Activated CD4-positive, alpha-beta T cell treated with anti-CD3 and anti-CD28 coated beads for 24 hours (primary cell): ENCODE data around the gene SRGAP1.
"Not testable (repeated sequence)": the region's sequence is repeated elsewhere in the genome, so short reads cannot be mapped to it uniquely, and the experiment has no call there.

Experiments
- DNase-seq, 2 donors: peaks; one replicate each; pipeline ENCODE4 v3.0.0-alpha.2; 2020; ENCODE audit warnings: low read depth in 2 of 2

SRGAP1 gene

GRCh38 chr12:63867053-63867452 lies 22.6 kb downstream of the SRGAP1 start:
- no peak for DNase-seq

- DNase-seq, result no peak
These were observed 25.2 kb downstream of the SRGAP1 start for GRCh38 chr12:63869656-63870055.

GRCh38 chr12:63870838-63871237 lies 26.3 kb downstream of the SRGAP1 start:
- DNase-seq, result no peak

GRCh38 chr12:63874897-63875480 lies 30.5 kb downstream of the SRGAP1 start:
- no peak for DNase-seq

- no peak for DNase-seq
These were observed 31.2 kb downstream of the SRGAP1 start for GRCh38 chr12:63875703-63876102.

GRCh38 chr12:63876980-63877379 lies 32.5 kb downstream of the SRGAP1 start:
- no peak for DNase-seq

GRCh38 chr12:63877693-63878092 lies 33.2 kb downstream of the SRGAP1 start:
- no peak for DNase-seq

GRCh38 chr12:63880235-63880634 lies 35.7 kb downstream of the SRGAP1 start:
- not testable (repeated sequence) for DNase-seq

- DNase-seq, result no peak
These were observed 36.3 kb downstream of the SRGAP1 start for GRCh38 chr12:63880742-63881263.

GRCh38 chr12:63882844-63883243 lies 38.3 kb downstream of the SRGAP1 start:
- no peak for DNase-seq

GRCh38 chr12:63885401-63885800 lies 40.9 kb downstream of the SRGAP1 start:
- no peak for DNase-seq

GRCh38 chr12:63888908-63889635 lies 44.6 kb downstream of the SRGAP1 start:
- DNase-seq, result no peak

GRCh38 chr12:63889721-63890509 lies 45.4 kb downstream of the SRGAP1 start:
- DNase-seq, result no peak

- no peak for DNase-seq
These were observed 48.7 kb downstream of the SRGAP1 start for GRCh38 chr12:63893170-63893569.

GRCh38 chr12:63894132-63894531 lies 49.6 kb downstream of the SRGAP1 start:
- no peak for DNase-seq

GRCh38 chr12:63895841-63896240 lies 51.3 kb downstream of the SRGAP1 start:
- DNase-seq, result no peak

- no peak for DNase-seq
These were observed 53.4 kb downstream of the SRGAP1 start for GRCh38 chr12:63897931-63898330.

- no peak for DNase-seq
These were observed 54.4 kb downstream of the SRGAP1 start for GRCh38 chr12:63898764-63899337.

- no peak for DNase-seq
These were observed 54.9 kb downstream of the SRGAP1 start for GRCh38 chr12:63899396-63899795.

GRCh38 chr12:63900922-63901793 lies 56.7 kb downstream of the SRGAP1 start:
- DNase-seq, result no peak

- no peak for DNase-seq
These were observed 60.2 kb downstream of the SRGAP1 start for GRCh38 chr12:63904653-63905052.
